ENCODE data around the gene GSC. TPM values are rescaled to one million over a fixed set of nuclear protein-coding genes. Genes with fewer than 3 reads are reported as not detected.
"Not testable (repeated sequence)": the region's sequence is repeated elsewhere in the genome, so short reads cannot be mapped to it uniquely, and the experiment has no call there.

The GSC gene
- total RNA-seq, 1 donor, result 9.4 TPM

GRCh38 chr14:94801225-94801624 lies 31.3 kb upstream of the GSC start:
- Histone ChIP-seq H3K27me3 (ENCODE audit: insufficient read depth, low read length) (no peaks in the 10 kb centered on the region), H3K27ac (ENCODE audit: low read depth, low read length) (no peak overlapping the region), H3K36me3 (ENCODE audit: insufficient read depth, low read length) (no peaks in the 10 kb centered on the region), H3K9me3 (ENCODE audit: low read depth, low read length) (no peaks in the 10 kb centered on the region), H2AFZ (ENCODE audit: low read length) (no peak overlapping the region), H3K4me1 (ENCODE audit: insufficient read depth, low read length) (no peaks in the 10 kb centered on the region), H3K79me2 (ENCODE audit: insufficient read depth, low read length) (no peaks in the 10 kb centered on the region), H3K4me2 (ENCODE audit: insufficient read depth, low read length) (no peak overlapping the region), H3K4me3 (ENCODE audit: insufficient read depth, low read length) (no peak overlapping the region), H4K20me1 (ENCODE audit: insufficient read depth, low read length) (no peaks in the 10 kb centered on the region)
- TF ChIP-seq CTCF (IDR thresholded peaks at IDR 0.05; ENCODE audit: extremely low read depth, low read depth, low read length), result no peak
- DNase-seq (ENCODE audit: insufficient read length, low spot score, missing footprints), result no peak

- not testable (repeated sequence) for H3K9me3 ChIP-seq (ENCODE audit: low read depth, low read length); H2AFZ ChIP-seq (ENCODE audit: low read length); H3K4me3 ChIP-seq (ENCODE audit: insufficient read depth, low read length); H3K4me1 ChIP-seq (ENCODE audit: insufficient read depth, low read length); H3K79me2 ChIP-seq (ENCODE audit: insufficient read depth, low read length); DNase-seq (ENCODE audit: insufficient read length, low spot score, missing footprints); H4K20me1 ChIP-seq (ENCODE audit: insufficient read depth, low read length); H3K4me2 ChIP-seq (ENCODE audit: insufficient read depth, low read length); H3K27ac ChIP-seq (ENCODE audit: low read depth, low read length); H3K36me3 ChIP-seq (ENCODE audit: insufficient read depth, low read length); H3K27me3 ChIP-seq (ENCODE audit: insufficient read depth, low read length)
Measured at GRCh38 chr14:94800764-94801163, 30.9 kb upstream of the GSC start.

GRCh38 chr14:94797887-94798286 lies 28.0 kb upstream of the GSC start:
- TF ChIP-seq CTCF (IDR thresholded peaks at IDR 0.05; ENCODE audit: extremely low read depth, low read depth, low read length), result no peak
- no peak overlapping the region for H3K4me2 ChIP-seq (ENCODE audit: insufficient read depth, low read length)
- no peaks in the 10 kb centered on the region for H3K9me3 ChIP-seq (ENCODE audit: low read depth, low read length)
- H3K36me3 ChIP-seq (ENCODE audit: insufficient read depth, low read length), result no peaks in the 10 kb centered on the region
- H3K4me3 ChIP-seq (ENCODE audit: insufficient read depth, low read length), result no peak overlapping the region
- H3K27me3 ChIP-seq (ENCODE audit: insufficient read depth, low read length), result no peaks in the 10 kb centered on the region
- no peak overlapping the region for H2AFZ ChIP-seq (ENCODE audit: low read length)
- no peaks in the 10 kb centered on the region for H3K79me2 ChIP-seq (ENCODE audit: insufficient read depth, low read length)
- H3K27ac ChIP-seq (ENCODE audit: low read depth, low read length), result no peak overlapping the region
- H4K20me1 ChIP-seq (ENCODE audit: insufficient read depth, low read length), result no peaks in the 10 kb centered on the region
- DNase-seq (ENCODE audit: insufficient read length, low spot score, missing footprints), result no peak
- H3K4me1 ChIP-seq (ENCODE audit: insufficient read depth, low read length), result no peaks in the 10 kb centered on the region

GRCh38 chr14:94796278-94796677 lies 26.4 kb upstream of the GSC start:
- Histone ChIP-seq H3K4me3 (ENCODE audit: insufficient read depth, low read length) (no peak overlapping the region), H4K20me1 (ENCODE audit: insufficient read depth, low read length) (no peaks in the 10 kb centered on the region), H3K9me3 (ENCODE audit: low read depth, low read length) (no peaks in the 10 kb centered on the region), H3K4me1 (ENCODE audit: insufficient read depth, low read length) (no peaks in the 10 kb centered on the region), H3K79me2 (ENCODE audit: insufficient read depth, low read length) (no peaks in the 10 kb centered on the region), H3K27me3 (ENCODE audit: insufficient read depth, low read length) (no peaks in the 10 kb centered on the region), H3K4me2 (ENCODE audit: insufficient read depth, low read length) (no peak overlapping the region), H3K36me3 (ENCODE audit: insufficient read depth, low read length) (no peaks in the 10 kb centered on the region), H3K27ac (ENCODE audit: low read depth, low read length) (no peak overlapping the region), H2AFZ (ENCODE audit: low read length) (no peak overlapping the region)
- DNase-seq (ENCODE audit: insufficient read length, low spot score, missing footprints), result no peak
- no peak for TF ChIP-seq CTCF (IDR thresholded peaks at IDR 0.05; ENCODE audit: extremely low read depth, low read depth, low read length)

- DNase-seq (ENCODE audit: insufficient read length, low spot score, missing footprints), result no peak
Measured at GRCh38 chr14:94795372-94795771, 25.5 kb upstream of the GSC start.

More at GRCh38 chr14:94795372-94795771, 25.5 kb upstream of the GSC start:
- Histone ChIP-seq H3K4me2 (ENCODE audit: insufficient read depth, low read length) (no peak overlapping the region), H3K79me2 (ENCODE audit: insufficient read depth, low read length) (no peaks in the 10 kb centered on the region), H3K9me3 (ENCODE audit: low read depth, low read length) (no peaks in the 10 kb centered on the region), H3K4me3 (ENCODE audit: insufficient read depth, low read length) (no peak overlapping the region), H3K4me1 (ENCODE audit: insufficient read depth, low read length) (no peaks in the 10 kb centered on the region), H3K27me3 (ENCODE audit: insufficient read depth, low read length) (no peaks in the 10 kb centered on the region), H3K36me3 (ENCODE audit: insufficient read depth, low read length) (no peaks in the 10 kb centered on the region), H2AFZ (ENCODE audit: low read length) (no peak overlapping the region), H3K27ac (ENCODE audit: low read depth, low read length) (no peak overlapping the region), H4K20me1 (ENCODE audit: insufficient read depth, low read length) (no peaks in the 10 kb centered on the region)
- no peak for TF ChIP-seq CTCF (IDR thresholded peaks at IDR 0.05; ENCODE audit: extremely low read depth, low read depth, low read length)
